ENCODE results near the gene ANKMY1.

DNA sequence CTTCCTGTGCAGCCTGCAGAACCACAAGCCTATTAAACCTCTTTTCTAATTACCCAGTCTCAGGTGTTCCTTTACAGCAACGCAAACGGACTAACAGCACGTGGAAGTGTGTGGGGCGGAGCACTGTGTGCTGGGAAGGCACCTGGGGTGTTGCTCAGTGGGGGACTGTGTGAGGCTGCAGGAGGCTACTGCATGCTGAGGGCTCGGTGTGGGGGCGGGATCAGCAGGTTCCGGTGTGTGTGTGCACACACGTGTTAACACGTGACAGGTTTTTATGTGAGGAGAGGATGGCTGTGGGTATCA, 58.9 kb downstream of the ANKMY1 start:
- TF ChIP-seq, protein P1, sequence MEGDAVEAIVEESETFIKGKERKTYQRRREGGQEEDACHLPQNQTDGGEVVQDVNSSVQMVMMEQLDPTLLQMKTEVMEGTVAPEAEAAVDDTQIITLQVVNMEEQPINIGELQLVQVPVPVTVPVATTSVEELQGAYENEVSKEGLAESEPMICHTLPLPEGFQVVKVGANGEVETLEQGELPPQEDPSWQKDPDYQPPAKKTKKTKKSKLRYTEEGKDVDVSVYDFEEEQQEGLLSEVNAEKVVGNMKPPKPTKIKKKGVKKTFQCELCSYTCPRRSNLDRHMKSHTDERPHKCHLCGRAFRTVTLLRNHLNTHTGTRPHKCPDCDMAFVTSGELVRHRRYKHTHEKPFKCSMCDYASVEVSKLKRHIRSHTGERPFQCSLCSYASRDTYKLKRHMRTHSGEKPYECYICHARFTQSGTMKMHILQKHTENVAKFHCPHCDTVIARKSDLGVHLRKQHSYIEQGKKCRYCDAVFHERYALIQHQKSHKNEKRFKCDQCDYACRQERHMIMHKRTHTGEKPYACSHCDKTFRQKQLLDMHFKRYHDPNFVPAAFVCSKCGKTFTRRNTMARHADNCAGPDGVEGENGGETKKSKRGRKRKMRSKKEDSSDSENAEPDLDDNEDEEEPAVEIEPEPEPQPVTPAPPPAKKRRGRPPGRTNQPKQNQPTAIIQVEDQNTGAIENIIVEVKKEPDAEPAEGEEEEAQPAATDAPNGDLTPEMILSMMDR (IDR thresholded peaks at IDR 0.05) = no peak
- no peak for TF ChIP-seq POLR2A (IDR thresholded peaks at IDR 0.05)
